ENCODE measurements around the gene CCDC74A. TPM values are rescaled to one million over a fixed set of nuclear protein-coding genes. Genes with fewer than 3 reads are reported as not detected.
"Not testable (repeated sequence)": the region's sequence is repeated elsewhere in the genome, so short reads cannot be mapped to it uniquely, and the experiment has no call there.

CCDC74A gene
- polyA plus RNA-seq, 2 donors, result 3.4 to 4.9 TPM

DNA sequence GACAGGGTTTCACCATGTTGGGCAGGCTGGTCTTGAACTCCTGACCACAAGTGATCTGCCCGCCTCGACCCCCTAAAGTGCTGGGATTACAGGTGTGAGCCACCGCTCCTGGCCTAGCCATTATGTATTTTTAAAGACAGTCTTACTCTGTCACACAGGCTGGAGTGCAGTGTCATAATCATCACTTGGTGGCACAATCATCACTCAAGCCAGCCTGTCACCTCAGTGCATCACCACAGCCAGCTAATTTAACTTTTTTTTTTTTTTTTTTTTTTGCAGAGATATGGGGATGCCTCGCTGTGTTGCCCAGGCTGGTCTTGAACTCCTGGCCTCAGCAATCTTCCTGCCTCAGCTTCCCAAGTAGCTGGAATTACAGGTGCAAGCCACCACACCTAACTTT is 24.1 kb upstream of the CCDC74A start:
- WGBS, 2 donors, result 94 to 97% methylated on average over 4 of the region's 4 CpGs
- peaks cover 5 to 35% of the 10 kb centered on the region in 2 donors for H3K36me3 ChIP-seq (ENCODE audit: control insufficient read depth in 2 of 2, insufficient read depth in 2 of 2, low read length in 1 of 2)
- H3K4me3 ChIP-seq (ENCODE audit: low read depth in 1 of 2, low read length in 2 of 2); H3K27me3 ChIP-seq (ENCODE audit: control insufficient read depth in 1 of 2, insufficient read depth in 2 of 2, low read length in 2 of 2); H3K4me1 ChIP-seq (ENCODE audit: control insufficient read depth in 2 of 2, insufficient read depth in 2 of 2, low read length in 1 of 2); H3K27ac ChIP-seq (ENCODE audit: low read depth in 2 of 2, low read length in 1 of 2); H3K9me3 ChIP-seq (ENCODE audit: control insufficient read depth in 2 of 2, insufficient read depth in 1 of 2, low read depth in 1 of 2, low read length in 1 of 2): not testable (repeated sequence)

DNA sequence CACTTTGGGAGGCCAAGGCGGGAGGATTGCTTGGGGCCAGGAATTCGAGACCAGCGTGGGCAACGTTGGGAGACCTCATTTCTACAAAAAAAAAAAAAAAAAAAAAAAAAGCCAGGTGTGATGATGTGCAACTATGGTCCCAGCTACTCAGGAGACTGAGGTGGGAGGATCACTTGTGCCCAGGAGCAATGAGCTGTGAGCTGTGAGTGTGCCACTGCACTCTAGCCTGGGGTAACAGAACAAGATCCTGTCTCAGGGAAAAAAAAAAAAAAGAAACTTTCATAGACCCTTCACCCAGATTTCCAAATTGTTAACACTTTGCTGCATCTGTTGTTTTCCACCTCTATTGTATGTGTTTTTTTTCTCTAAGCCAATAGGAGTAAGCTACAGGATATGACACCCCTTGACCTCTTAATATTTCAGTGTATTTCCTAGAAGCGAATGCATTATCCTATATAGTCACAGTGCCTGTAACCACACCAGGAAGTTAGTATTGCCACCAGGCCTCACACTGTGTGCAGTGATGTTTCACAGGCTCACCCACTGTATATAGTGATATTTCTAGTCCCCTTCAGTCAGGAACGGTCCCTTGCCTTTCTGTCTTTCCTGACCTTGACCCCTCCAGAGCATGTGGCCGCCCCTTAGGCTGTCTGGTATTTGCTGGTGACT is 23.5 kb upstream of the CCDC74A start:
- whole genome bisulfite sequencing, 2 donors, result 78 to 85% methylated on average over 7 of the region's 7 CpGs
- H3K27ac ChIP-seq (ENCODE audit: low read depth in 2 of 2, low read length in 1 of 2), result peak overlapping the region in 1 of 2 donors; percentile 42
- H3K4me3 ChIP-seq (ENCODE audit: low read depth in 1 of 2, low read length in 2 of 2); H3K4me1 ChIP-seq (ENCODE audit: control insufficient read depth in 2 of 2, insufficient read depth in 2 of 2, low read length in 1 of 2); H3K27me3 ChIP-seq (ENCODE audit: control insufficient read depth in 1 of 2, insufficient read depth in 2 of 2, low read length in 2 of 2); H3K9me3 ChIP-seq (ENCODE audit: control insufficient read depth in 2 of 2, insufficient read depth in 1 of 2, low read depth in 1 of 2, low read length in 1 of 2): not testable (repeated sequence)
- peaks cover 9 to 41% of the 10 kb centered on the region in 2 donors for H3K36me3 ChIP-seq (ENCODE audit: control insufficient read depth in 2 of 2, insufficient read depth in 2 of 2, low read length in 1 of 2)

GRCh38 chr2:131509615-131510014 is 18.1 kb upstream of the CCDC74A start:
- Histone ChIP-seq H3K4me3 (ENCODE audit: low read depth in 1 of 2, low read length in 2 of 2) (no peak overlapping the region), H3K36me3 (ENCODE audit: control insufficient read depth in 2 of 2, insufficient read depth in 2 of 2, low read length in 1 of 2) (peaks cover 5 to 38% of the 10 kb centered on the region in 2 donors), H3K27me3 (ENCODE audit: control insufficient read depth in 1 of 2, insufficient read depth in 2 of 2, low read length in 2 of 2) (no peaks in the 10 kb centered on the region), H3K27ac (ENCODE audit: low read depth in 2 of 2, low read length in 1 of 2) (no peak overlapping the region), H3K9me3 (ENCODE audit: control insufficient read depth in 2 of 2, insufficient read depth in 1 of 2, low read depth in 1 of 2, low read length in 1 of 2) (no peaks in the 10 kb centered on the region), H3K4me1 (ENCODE audit: control insufficient read depth in 2 of 2, insufficient read depth in 2 of 2, low read length in 1 of 2) (no peaks in the 10 kb centered on the region)
- 83 to 84% methylated on average over 9 of the region's 9 CpGs for WGBS, 2 donors

GRCh38 chr2:131511291-131511968 is 16.3 kb upstream of the CCDC74A start:
- H3K9me3 ChIP-seq (ENCODE audit: control insufficient read depth in 2 of 2, insufficient read depth in 1 of 2, low read depth in 1 of 2, low read length in 1 of 2); H3K4me3 ChIP-seq (ENCODE audit: low read depth in 1 of 2, low read length in 2 of 2); H3K27ac ChIP-seq (ENCODE audit: low read depth in 2 of 2, low read length in 1 of 2); H3K27me3 ChIP-seq (ENCODE audit: control insufficient read depth in 1 of 2, insufficient read depth in 2 of 2, low read length in 2 of 2); H3K4me1 ChIP-seq (ENCODE audit: control insufficient read depth in 2 of 2, insufficient read depth in 2 of 2, low read length in 1 of 2): not testable (repeated sequence)
- H3K36me3 ChIP-seq (ENCODE audit: control insufficient read depth in 2 of 2, insufficient read depth in 2 of 2, low read length in 1 of 2), result peaks cover 5 to 32% of the 10 kb centered on the region in 2 donors
- WGBS, 2 donors, result 77 to 80% methylated on average over 21 to 22 of the region's 22 CpGs

- 74 to 82% methylated on average over 14 to 17 of the region's 17 CpGs for WGBS, 2 donors
- peaks cover 5 to 28% of the 10 kb centered on the region in 2 donors for H3K36me3 ChIP-seq (ENCODE audit: control insufficient read depth in 2 of 2, insufficient read depth in 2 of 2, low read length in 1 of 2)
These were observed 15.5 kb upstream of the CCDC74A start for GRCh38 chr2:131511969-131512870.

GRCh38 chr2:131514408-131515166 is 13.1 kb upstream of the CCDC74A start:
- WGBS, 2 donors, result 71 to 75% methylated on average over 15 of the region's 15 CpGs
- H3K36me3 ChIP-seq (ENCODE audit: control insufficient read depth in 2 of 2, insufficient read depth in 2 of 2, low read length in 1 of 2), result peaks cover 4 to 26% of the 10 kb centered on the region in 2 donors
- H3K9me3 ChIP-seq (ENCODE audit: control insufficient read depth in 2 of 2, insufficient read depth in 1 of 2, low read depth in 1 of 2, low read length in 1 of 2); H3K4me1 ChIP-seq (ENCODE audit: control insufficient read depth in 2 of 2, insufficient read depth in 2 of 2, low read length in 1 of 2); H3K27me3 ChIP-seq (ENCODE audit: control insufficient read depth in 1 of 2, insufficient read depth in 2 of 2, low read length in 2 of 2); H3K4me3 ChIP-seq (ENCODE audit: low read depth in 1 of 2, low read length in 2 of 2); H3K27ac ChIP-seq (ENCODE audit: low read depth in 2 of 2, low read length in 1 of 2): not testable (repeated sequence)

More at GRCh38 chr2:131511969-131512870, 15.5 kb upstream of the CCDC74A start:
- H3K9me3 ChIP-seq (ENCODE audit: control insufficient read depth in 2 of 2, insufficient read depth in 1 of 2, low read depth in 1 of 2, low read length in 1 of 2); H3K4me1 ChIP-seq (ENCODE audit: control insufficient read depth in 2 of 2, insufficient read depth in 2 of 2, low read length in 1 of 2); H3K27ac ChIP-seq (ENCODE audit: low read depth in 2 of 2, low read length in 1 of 2); H3K4me3 ChIP-seq (ENCODE audit: low read depth in 1 of 2, low read length in 2 of 2); H3K27me3 ChIP-seq (ENCODE audit: control insufficient read depth in 1 of 2, insufficient read depth in 2 of 2, low read length in 2 of 2): not testable (repeated sequence)

GRCh38 chr2:131515235-131515634 is 12.5 kb upstream of the CCDC74A start:
- not testable (repeated sequence) for H3K27me3 ChIP-seq (ENCODE audit: control insufficient read depth in 1 of 2, insufficient read depth in 2 of 2, low read length in 2 of 2); H3K9me3 ChIP-seq (ENCODE audit: control insufficient read depth in 2 of 2, insufficient read depth in 1 of 2, low read depth in 1 of 2, low read length in 1 of 2); H3K4me1 ChIP-seq (ENCODE audit: control insufficient read depth in 2 of 2, insufficient read depth in 2 of 2, low read length in 1 of 2); H3K4me3 ChIP-seq (ENCODE audit: low read depth in 1 of 2, low read length in 2 of 2); H3K27ac ChIP-seq (ENCODE audit: low read depth in 2 of 2, low read length in 1 of 2)
- H3K36me3 ChIP-seq (ENCODE audit: control insufficient read depth in 2 of 2, insufficient read depth in 2 of 2, low read length in 1 of 2), result peaks cover 4 to 24% of the 10 kb centered on the region in 2 donors
- 81% methylated on average over 12 to 14 of the region's 14 CpGs for WGBS, 2 donors

GRCh38 chr2:131516011-131516410 is 11.7 kb upstream of the CCDC74A start:
- 82 to 84% methylated on average over 10 of the region's 10 CpGs for WGBS, 2 donors
- Histone ChIP-seq H3K27ac (ENCODE audit: low read depth in 2 of 2, low read length in 1 of 2) (no peak overlapping the region), H3K36me3 (ENCODE audit: control insufficient read depth in 2 of 2, insufficient read depth in 2 of 2, low read length in 1 of 2) (peaks cover 8 to 25% of the 10 kb centered on the region in 2 donors)

DNA sequence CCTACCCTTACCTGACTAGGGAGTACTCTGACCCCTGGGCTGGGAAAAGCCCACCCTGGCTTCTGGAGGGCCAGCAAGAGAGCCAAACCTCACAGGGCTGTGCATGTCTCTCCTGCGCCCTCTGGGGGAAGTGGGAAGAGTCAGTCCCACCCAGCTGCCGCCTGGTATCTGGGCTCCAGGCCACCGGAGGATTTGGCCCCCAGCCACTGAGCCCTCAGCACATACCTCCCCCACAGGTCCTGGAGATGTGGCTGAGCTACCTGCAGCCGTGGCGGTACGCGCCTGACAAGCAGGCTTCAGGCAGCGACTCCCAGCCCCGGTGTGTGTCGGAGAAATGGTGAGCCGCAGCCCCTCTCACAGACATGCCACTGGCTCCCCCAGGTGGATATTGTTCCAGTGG is 11.1 kb upstream of the CCDC74A start:
- not testable (repeated sequence) for H3K4me3 ChIP-seq (ENCODE audit: low read depth in 1 of 2, low read length in 2 of 2); H3K27me3 ChIP-seq (ENCODE audit: control insufficient read depth in 1 of 2, insufficient read depth in 2 of 2, low read length in 2 of 2); H3K9me3 ChIP-seq (ENCODE audit: control insufficient read depth in 2 of 2, insufficient read depth in 1 of 2, low read depth in 1 of 2, low read length in 1 of 2); H3K27ac ChIP-seq (ENCODE audit: low read depth in 2 of 2, low read length in 1 of 2); H3K4me1 ChIP-seq (ENCODE audit: control insufficient read depth in 2 of 2, insufficient read depth in 2 of 2, low read length in 1 of 2)
- WGBS, 2 donors, result 64 to 76% methylated on average over 11 of the region's 11 CpGs
- peaks cover 8 to 25% of the 10 kb centered on the region in 2 donors for H3K36me3 ChIP-seq (ENCODE audit: control insufficient read depth in 2 of 2, insufficient read depth in 2 of 2, low read length in 1 of 2)

More at GRCh38 chr2:131516011-131516410, 11.7 kb upstream of the CCDC74A start:
- H3K27me3 ChIP-seq (ENCODE audit: control insufficient read depth in 1 of 2, insufficient read depth in 2 of 2, low read length in 2 of 2), result no peaks in the 10 kb centered on the region
- no peak overlapping the region for H3K4me3 ChIP-seq (ENCODE audit: low read depth in 1 of 2, low read length in 2 of 2)
- H3K9me3 ChIP-seq (ENCODE audit: control insufficient read depth in 2 of 2, insufficient read depth in 1 of 2, low read depth in 1 of 2, low read length in 1 of 2), result no peaks in the 10 kb centered on the region
- no peaks in the 10 kb centered on the region for H3K4me1 ChIP-seq (ENCODE audit: control insufficient read depth in 2 of 2, insufficient read depth in 2 of 2, low read length in 1 of 2)
